ENCODE measurements around the gene SLC26A6. TPM values are rescaled to one million over a fixed set of nuclear protein-coding genes. Genes with fewer than 3 reads are reported as not detected.

The SLC26A6 gene
- total RNA-seq, 1 experiment from 2014 or later = 36.3 TPM

DNA sequence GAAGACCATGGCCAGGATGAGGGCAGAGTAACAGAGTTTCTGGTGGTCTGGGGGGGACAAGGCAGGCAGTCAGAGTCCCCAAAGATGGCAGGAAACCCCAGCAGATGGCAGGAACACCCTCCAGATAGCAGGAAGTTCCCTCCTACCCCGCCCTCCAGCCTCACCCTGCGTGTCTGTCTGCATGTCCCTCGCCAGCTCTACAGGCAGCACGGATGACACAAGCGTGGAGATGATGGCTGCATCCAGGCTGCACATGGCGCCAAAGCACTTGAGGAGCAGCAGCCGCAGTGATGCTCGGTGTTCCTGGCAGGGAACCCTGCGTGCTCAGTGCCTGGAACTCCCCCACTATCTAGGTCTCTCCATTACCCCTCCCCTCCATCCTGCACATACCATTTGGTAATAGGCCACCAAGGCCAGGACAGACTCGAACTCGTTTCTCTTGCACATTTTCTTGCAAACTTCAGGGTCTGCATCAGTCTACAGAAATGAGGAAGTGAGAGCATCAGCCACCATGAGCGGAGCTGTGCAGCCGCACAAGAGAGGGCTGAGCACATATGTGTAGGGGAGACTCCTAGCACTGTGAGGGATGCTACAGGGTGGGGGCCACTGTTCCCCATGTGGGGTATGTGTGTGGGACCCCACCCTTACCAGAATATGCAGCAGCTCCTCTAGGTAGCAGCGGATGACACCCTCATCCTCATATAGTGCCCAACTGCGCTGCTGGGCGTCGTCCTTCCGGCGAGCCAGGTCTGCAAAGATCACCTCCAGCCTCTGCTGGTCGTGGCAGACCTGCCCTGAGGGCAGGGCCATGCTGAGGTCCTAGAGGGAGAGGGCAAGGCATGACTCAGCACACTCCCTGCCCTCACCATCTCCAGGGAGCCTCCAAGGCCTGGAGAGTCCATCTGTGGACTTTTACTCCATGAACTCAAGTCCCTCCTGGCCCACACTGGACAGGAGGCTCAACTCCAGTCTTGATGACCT, 44.4 kb upstream of the SLC26A6 start:
- no TSS peak for BruUV-seq (replicated peaks)
- Histone ChIP-seq H3K27me3 (ENCODE audit: control insufficient read depth, insufficient read depth, low read length) (no peaks in the 10 kb centered on the region), H3K27ac (ENCODE audit: low read length) (no peak overlapping the region), H3K4me1 (ENCODE audit: control insufficient read depth, insufficient read depth, low read length) (peaks cover 7% of the 10 kb centered on the region; the same call in 1 of the 2 replicates), H3K9me3 (ENCODE audit: control insufficient read depth, insufficient read depth, low read depth, low read length) (no peaks in the 10 kb centered on the region), H3K36me3 (ENCODE audit: control insufficient read depth, insufficient read depth, low read length) (no peaks in the 10 kb centered on the region), H3K4me3 (ENCODE audit: low read depth in 2 of 2, low read length in 2 of 2) (no peak overlapping the region)
- intact Hi-C loops (cut with micrococcal nuclease; ENCODE audit: unreplicated experiment) (no loop called here), in situ Hi-C loops (cut with HindIII; ENCODE audit: low pct_unique_long_range_greater_than_20kb, low sequenced_read_pairs) (no loop called here)
- POLR2A ChIA-PET = no interaction called here
- no peak for TF ChIP-seq CTCF (IDR thresholded peaks at IDR 0.05)
- no peak for DNase-seq (ENCODE audit: low read depth, low spot score)
- ATAC-seq = no peak
- CTCF ChIA-PET = no interaction called here

DNA sequence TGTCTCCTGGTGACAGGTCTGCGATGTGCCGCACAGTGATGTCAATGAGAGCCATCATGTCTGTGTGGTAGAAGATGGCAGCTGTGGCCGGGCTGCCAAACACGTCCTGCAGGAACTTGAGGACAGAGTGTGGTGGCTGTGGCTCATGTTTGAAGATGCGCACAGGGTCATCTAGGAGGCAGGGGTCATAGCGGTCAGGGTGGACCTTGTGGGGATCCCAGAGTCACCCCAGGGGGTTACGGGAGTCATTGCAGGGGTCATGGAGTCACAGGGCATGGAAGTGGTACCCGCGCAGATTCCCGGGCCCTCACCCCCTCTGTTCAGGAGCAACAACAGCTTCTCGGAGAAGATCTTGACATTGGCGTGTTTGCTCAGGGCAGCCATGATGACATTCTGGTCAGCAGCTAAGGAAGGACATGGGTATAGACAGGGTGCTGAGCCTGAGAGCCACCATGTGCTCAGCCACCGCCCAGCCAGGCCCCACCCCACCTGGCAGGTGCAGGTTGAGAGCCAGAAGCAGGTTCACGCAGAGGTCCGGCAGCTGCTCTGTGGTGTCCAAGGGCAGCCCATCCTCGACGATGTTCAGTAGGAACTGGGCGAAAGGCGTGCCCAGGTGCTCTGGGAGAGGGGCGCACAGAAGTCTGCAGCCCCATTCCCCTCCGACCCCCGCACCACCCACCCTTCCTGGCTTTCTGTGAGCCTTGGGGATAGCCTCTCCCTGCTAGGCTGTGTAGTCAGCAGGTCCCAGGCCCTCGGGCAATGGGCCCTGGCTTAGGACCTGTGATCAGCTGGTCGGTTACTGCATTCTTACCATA, 43.5 kb upstream of the SLC26A6 start:
- TF ChIP-seq SIN3A (IDR thresholded peaks at IDR 0.05; ENCODE audit: borderline replicate concordance, insufficient read depth, low read depth, low read length) (no peak), TCF7L2 (IDR thresholded peaks at IDR 0.05; ENCODE audit: low read depth, low read length) (no peak), POLR2AphosphoS5 (IDR thresholded peaks at IDR 0.05; ENCODE audit: low read depth, low read length) (no peak), CTCF (IDR thresholded peaks at IDR 0.05) (no peak)
- TF ChIP-seq, protein P1, sequence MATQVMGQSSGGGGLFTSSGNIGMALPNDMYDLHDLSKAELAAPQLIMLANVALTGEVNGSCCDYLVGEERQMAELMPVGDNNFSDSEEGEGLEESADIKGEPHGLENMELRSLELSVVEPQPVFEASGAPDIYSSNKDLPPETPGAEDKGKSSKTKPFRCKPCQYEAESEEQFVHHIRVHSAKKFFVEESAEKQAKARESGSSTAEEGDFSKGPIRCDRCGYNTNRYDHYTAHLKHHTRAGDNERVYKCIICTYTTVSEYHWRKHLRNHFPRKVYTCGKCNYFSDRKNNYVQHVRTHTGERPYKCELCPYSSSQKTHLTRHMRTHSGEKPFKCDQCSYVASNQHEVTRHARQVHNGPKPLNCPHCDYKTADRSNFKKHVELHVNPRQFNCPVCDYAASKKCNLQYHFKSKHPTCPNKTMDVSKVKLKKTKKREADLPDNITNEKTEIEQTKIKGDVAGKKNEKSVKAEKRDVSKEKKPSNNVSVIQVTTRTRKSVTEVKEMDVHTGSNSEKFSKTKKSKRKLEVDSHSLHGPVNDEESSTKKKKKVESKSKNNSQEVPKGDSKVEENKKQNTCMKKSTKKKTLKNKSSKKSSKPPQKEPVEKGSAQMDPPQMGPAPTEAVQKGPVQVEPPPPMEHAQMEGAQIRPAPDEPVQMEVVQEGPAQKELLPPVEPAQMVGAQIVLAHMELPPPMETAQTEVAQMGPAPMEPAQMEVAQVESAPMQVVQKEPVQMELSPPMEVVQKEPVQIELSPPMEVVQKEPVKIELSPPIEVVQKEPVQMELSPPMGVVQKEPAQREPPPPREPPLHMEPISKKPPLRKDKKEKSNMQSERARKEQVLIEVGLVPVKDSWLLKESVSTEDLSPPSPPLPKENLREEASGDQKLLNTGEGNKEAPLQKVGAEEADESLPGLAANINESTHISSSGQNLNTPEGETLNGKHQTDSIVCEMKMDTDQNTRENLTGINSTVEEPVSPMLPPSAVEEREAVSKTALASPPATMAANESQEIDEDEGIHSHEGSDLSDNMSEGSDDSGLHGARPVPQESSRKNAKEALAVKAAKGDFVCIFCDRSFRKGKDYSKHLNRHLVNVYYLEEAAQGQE (IDR thresholded peaks at IDR 0.05; ENCODE audit: insufficient read depth in 1 of 2, low read depth in 2 of 2, low read length in 1 of 2) = no peak
- BruUV-seq (replicated peaks) = no TSS peak

More for the DNA sequence above, 43.5 kb upstream of the SLC26A6 start:
- intact Hi-C loops (cut with micrococcal nuclease; ENCODE audit: unreplicated experiment) = no loop called here
- in situ Hi-C loops (cut with HindIII; ENCODE audit: low pct_unique_long_range_greater_than_20kb, low sequenced_read_pairs) = no loop called here
- H3K27me3 ChIP-seq (ENCODE audit: control insufficient read depth, insufficient read depth, low read length) = no peaks in the 10 kb centered on the region
- H3K4me3 ChIP-seq (ENCODE audit: low read depth in 2 of 2, low read length in 2 of 2) = no peak overlapping the region
- DNase-seq (ENCODE audit: low read depth, low spot score) = no peak
- no peak for ATAC-seq
- no peak overlapping the region for H3K27ac ChIP-seq (ENCODE audit: low read length)
- no peaks in the 10 kb centered on the region for H3K9me3 ChIP-seq (ENCODE audit: control insufficient read depth, insufficient read depth, low read depth, low read length)
- POLR2A ChIA-PET = no interaction called here
- CTCF ChIA-PET = no interaction called here
- H3K4me1 ChIP-seq (ENCODE audit: control insufficient read depth, insufficient read depth, low read length) = no peaks in the 10 kb centered on the region
- H3K36me3 ChIP-seq (ENCODE audit: control insufficient read depth, insufficient read depth, low read length) = no peaks in the 10 kb centered on the region
